Colonic mucosa (tissue), 4 donors: Measurements from ENCODE around the gene SYT14. TPM values are rescaled to one million over a fixed set of nuclear protein-coding genes. Genes with fewer than 3 reads are reported as not detected.
"Not testable (repeated sequence)": the region's sequence is repeated elsewhere in the genome, so short reads cannot be mapped to it uniquely, and the experiment has no call there.

ENCODE experiments used
- DNase-seq: peaks from one replicate; pipeline ENCODE4 v3.0.0-alpha.2; 2020
- H3K27ac ChIP-seq: fragments of 200-600 bp; one replicate; pipeline ENCODE4 v1.8.0; 2021
- H3K27me3 ChIP-seq: fragments of 200-600 bp; one replicate; pipeline ENCODE4 v1.8.0; 2021
- H3K36me3 ChIP-seq: fragments of 200-600 bp; one replicate; pipeline ENCODE4 v1.8.0; 2021
- H3K4me1 ChIP-seq: fragments of 200-600 bp; one replicate; pipeline ENCODE4 v1.8.0; 2021; ENCODE audit warnings: mild to moderate bottlenecking
- H3K4me3 ChIP-seq: fragments of 200-600 bp; one replicate; pipeline ENCODE4 v1.8.0; 2021
- H3K9ac ChIP-seq, 2 donors: one replicate each; pipeline ENCODE4 v1.7.0; 2013; ENCODE audit warnings: control low read depth in 2 of 2, low read depth in 2 of 2, low read length in 2 of 2
- H3K9me3 ChIP-seq: fragments of 200-600 bp; one replicate; pipeline ENCODE4 v1.8.0; 2021
- CTCF ChIP-seq: fragments of 200-600 bp; IDR thresholded peaks from one replicate; pipeline ENCODE4 v1.8.0; 2022; ENCODE audit warnings: antibody characterized with exemption, mild to moderate bottlenecking
- intact Hi-C: fragments of 100-400 bp; cut with DNase I; formaldehyde crosslinking; loops from one replicate; pipeline ENCODE4 v1.14.1; 2022
- total RNA-seq, 2 donors: library from RNA; stranded (reverse); fragmentation: NEBNext Ultra II Directional in 1 of 2; extraction: Animal tissue kit (Norgen Biotek cat#: 25700) in 1 of 2; gene quantifications; one replicate each; pipeline ENCODE4 v1.2.1, GENCODE V29; 2021
- donor health status: healthy.
- donor health status: DM: no; HTN: no; CAD: no.
- donor health status: DM: no; HTN: no; CAD: no.

SYT14 gene
- total RNA-seq, 2 donors from 2014 or later = 0.03 to 0.07 TPM

- Histone ChIP-seq H3K4me3 (no peak overlapping the region), H3K9me3 (no peaks in the 10 kb centered on the region)
- intact Hi-C loops = no loop called here
These were observed 26.3 kb upstream of the SYT14 start for GRCh38 chr1:209911746-209912145.

GRCh38 chr1:209912306-209912705 lies 25.7 kb upstream of the SYT14 start:
- no peak for DNase-seq
- no peaks in the 10 kb centered on the region for H3K4me1 ChIP-seq
- H3K27ac ChIP-seq = no peak overlapping the region
- no peak for TF ChIP-seq CTCF
- no peak overlapping the region for H3K4me3 ChIP-seq
- H3K27me3 ChIP-seq = no peaks in the 10 kb centered on the region
- no peaks in the 10 kb centered on the region for H3K36me3 ChIP-seq
- no peak overlapping the region for H3K9ac ChIP-seq
- no peaks in the 10 kb centered on the region for H3K9me3 ChIP-seq
- intact Hi-C loops = no loop called here

More at GRCh38 chr1:209911746-209912145, 26.3 kb upstream of the SYT14 start:
- Histone ChIP-seq H3K27ac (no peak overlapping the region), H3K9ac (no peak overlapping the region), H3K4me1 (no peaks in the 10 kb centered on the region), H3K36me3 (no peaks in the 10 kb centered on the region), H3K27me3 (no peaks in the 10 kb centered on the region)
- no peak for DNase-seq
- no peak for TF ChIP-seq CTCF

GRCh38 chr1:209919637-209920036 lies 18.4 kb upstream of the SYT14 start:
- H3K27ac ChIP-seq, intact Hi-C loops, H3K9me3 ChIP-seq, H3K4me3 ChIP-seq, DNase-seq, H3K9ac ChIP-seq, H3K4me1 ChIP-seq, H3K27me3 ChIP-seq, H3K36me3 ChIP-seq: not testable (repeated sequence)

GRCh38 chr1:209920844-209921243 lies 17.2 kb upstream of the SYT14 start:
- H3K9ac ChIP-seq = no peak overlapping the region
- no peak overlapping the region for H3K4me3 ChIP-seq
- no peaks in the 10 kb centered on the region for H3K4me1 ChIP-seq
- TF ChIP-seq CTCF = no peak
- intact Hi-C loops = no loop called here
- no peaks in the 10 kb centered on the region for H3K27me3 ChIP-seq
- DNase-seq = no peak
- H3K9me3 ChIP-seq = no peaks in the 10 kb centered on the region
- no peaks in the 10 kb centered on the region for H3K36me3 ChIP-seq
- H3K27ac ChIP-seq = no peak overlapping the region

GRCh38 chr1:209924390-209924789 lies 13.6 kb upstream of the SYT14 start:
- Histone ChIP-seq H3K4me3 (no peak overlapping the region), H3K36me3 (no peaks in the 10 kb centered on the region), H3K9ac (no peak overlapping the region), H3K4me1 (no peaks in the 10 kb centered on the region), H3K27ac (no peak overlapping the region), H3K27me3 (no peaks in the 10 kb centered on the region), H3K9me3 (no peaks in the 10 kb centered on the region)
- TF ChIP-seq CTCF = no peak
- DNase-seq = no peak
- intact Hi-C loops = no loop called here

- Histone ChIP-seq H3K4me3 (no peak overlapping the region), H3K9ac (no peak overlapping the region), H3K9me3 (no peaks in the 10 kb centered on the region), H3K27me3 (no peaks in the 10 kb centered on the region), H3K36me3 (no peaks in the 10 kb centered on the region), H3K27ac (no peak overlapping the region), H3K4me1 (no peaks in the 10 kb centered on the region)
- no peak for DNase-seq
- no peak for TF ChIP-seq CTCF
- intact Hi-C loops = no loop called here
These were observed 12.0 kb upstream of the SYT14 start for GRCh38 chr1:209926045-209926444.
